Measurements from ENCODE around the gene BLOC1S6. TPM values are rescaled to one million over a fixed set of nuclear protein-coding genes. Genes with fewer than 3 reads are reported as not detected.
A peak's percentile ranks its signal among the peaks of the same experiment; 100 is the strongest.

Gene BLOC1S6
- total and polyA plus RNA-seq, 10 donors = 18.6 to 67.3 (median 47.8) TPM

GRCh38 chr15:45572617-45573016, 14.6 kb upstream of the BLOC1S6 start:
- no peak overlapping the region for H3K27ac ChIP-seq
- no peak overlapping the region for H3K4me3 ChIP-seq
- peaks cover 0 to 10% (median 0%) of the 10 kb centered on the region in 8 donors for H3K9me3 ChIP-seq
- H3K4me1 ChIP-seq = peaks cover 0 to 10% (median 4%) of the 10 kb centered on the region in 6 donors
- DNase-seq = no peak
- TF ChIP-seq, protein P1, sequence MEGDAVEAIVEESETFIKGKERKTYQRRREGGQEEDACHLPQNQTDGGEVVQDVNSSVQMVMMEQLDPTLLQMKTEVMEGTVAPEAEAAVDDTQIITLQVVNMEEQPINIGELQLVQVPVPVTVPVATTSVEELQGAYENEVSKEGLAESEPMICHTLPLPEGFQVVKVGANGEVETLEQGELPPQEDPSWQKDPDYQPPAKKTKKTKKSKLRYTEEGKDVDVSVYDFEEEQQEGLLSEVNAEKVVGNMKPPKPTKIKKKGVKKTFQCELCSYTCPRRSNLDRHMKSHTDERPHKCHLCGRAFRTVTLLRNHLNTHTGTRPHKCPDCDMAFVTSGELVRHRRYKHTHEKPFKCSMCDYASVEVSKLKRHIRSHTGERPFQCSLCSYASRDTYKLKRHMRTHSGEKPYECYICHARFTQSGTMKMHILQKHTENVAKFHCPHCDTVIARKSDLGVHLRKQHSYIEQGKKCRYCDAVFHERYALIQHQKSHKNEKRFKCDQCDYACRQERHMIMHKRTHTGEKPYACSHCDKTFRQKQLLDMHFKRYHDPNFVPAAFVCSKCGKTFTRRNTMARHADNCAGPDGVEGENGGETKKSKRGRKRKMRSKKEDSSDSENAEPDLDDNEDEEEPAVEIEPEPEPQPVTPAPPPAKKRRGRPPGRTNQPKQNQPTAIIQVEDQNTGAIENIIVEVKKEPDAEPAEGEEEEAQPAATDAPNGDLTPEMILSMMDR (IDR thresholded peaks at IDR 0.05 in 8 of 11, conservative IDR thresholded peaks at IDR 0.05 in 3 of 11) = no peak
- no peak for TF ChIP-seq POLR2A (IDR thresholded peaks at IDR 0.05)
- TF ChIP-seq POLR2AphosphoS5 (IDR thresholded peaks at IDR 0.05) = no peak
- intact Hi-C loops (cut with DNase I; ENCODE audit: low total_unique reads) = no loop called here
- 19 to 46% (median 33%) methylated on average over 3 of the region's 3 CpGs for WGBS, 5 donors
- no peaks in the 10 kb centered on the region for H3K27me3 ChIP-seq (replicated peaks in 1 of 7)
- no peaks in the 10 kb centered on the region for H3K36me3 ChIP-seq

DNA sequence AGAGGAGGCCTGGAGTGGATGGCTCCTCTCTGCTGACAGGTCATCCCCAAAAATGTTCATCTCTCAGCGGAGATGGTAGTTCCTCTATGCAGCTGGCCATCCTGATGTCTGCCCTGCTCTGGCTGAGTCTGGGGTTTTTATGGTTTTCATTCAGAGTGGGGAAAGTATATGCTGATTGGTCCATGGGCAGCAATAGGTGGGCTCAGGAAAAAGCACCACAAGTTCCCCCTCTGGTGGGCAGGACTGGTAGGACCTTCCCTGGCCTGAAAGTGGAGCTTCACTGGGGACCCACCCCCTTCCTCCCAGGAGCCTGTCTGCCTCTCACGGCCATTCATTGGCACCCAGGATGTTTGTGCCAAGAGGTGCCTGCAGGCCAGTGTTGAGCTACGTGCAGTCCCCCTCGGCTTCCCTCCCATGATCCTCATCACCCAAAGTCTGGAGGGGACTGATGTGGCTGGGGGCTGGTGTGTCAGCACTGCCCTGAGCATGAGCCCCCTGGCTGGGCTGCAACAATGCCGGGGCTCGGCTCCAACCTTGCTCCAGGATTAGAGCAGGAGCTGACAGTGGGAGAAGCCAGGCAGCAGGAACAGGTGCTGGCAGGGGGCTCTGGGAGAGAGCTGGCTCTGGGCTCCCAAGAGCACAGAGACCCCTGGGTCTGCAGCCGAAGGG, 13.1 kb upstream of the BLOC1S6 start:
- Histone ChIP-seq H3K4me1 (peaks cover 0 to 10% (median 4%) of the 10 kb centered on the region in 6 donors), H3K27me3 (replicated peaks in 1 of 7) (no peaks in the 10 kb centered on the region), H3K36me3 (no peaks in the 10 kb centered on the region), H3K4me3 (no peak overlapping the region), H3K27ac (no peak overlapping the region), H3K9me3 (peaks cover 0 to 10% (median 0%) of the 10 kb centered on the region in 8 donors)
- TF ChIP-seq POLR2A (IDR thresholded peaks at IDR 0.05) = no peak
- TF ChIP-seq POLR2AphosphoS5 (IDR thresholded peaks at IDR 0.05) = no peak
- TF ChIP-seq, protein P1 (IDR thresholded peaks at IDR 0.05 in 8 of 11, conservative IDR thresholded peaks at IDR 0.05 in 3 of 11) = peak in 3 of 11 experiments; percentile 16 to 37 (median 27)
- WGBS, 5 donors = 58 to 92% (median 79%) methylated on average over 3 to 7 of the region's 7 CpGs
- intact Hi-C loops (cut with DNase I; ENCODE audit: low total_unique reads) = no loop called here
- DNase-seq = no peak

GRCh38 chr15:45581919-45582318, 5.3 kb upstream of the BLOC1S6 start:
- H3K27ac ChIP-seq = no peak overlapping the region
- peaks cover 8 to 31% (median 17%) of the 10 kb centered on the region in 6 donors for H3K4me1 ChIP-seq
- no peak for DNase-seq
- H3K27me3 ChIP-seq (replicated peaks in 1 of 7) = no peaks in the 10 kb centered on the region
- TF ChIP-seq POLR2A (IDR thresholded peaks at IDR 0.05) = no peak
- TF ChIP-seq, protein P1 (IDR thresholded peaks at IDR 0.05 in 8 of 11, conservative IDR thresholded peaks at IDR 0.05 in 3 of 11) = no peak
- TF ChIP-seq POLR2AphosphoS5 (IDR thresholded peaks at IDR 0.05) = no peak
- intact Hi-C loops (cut with DNase I; ENCODE audit: low total_unique reads) = loop anchor here (10.0 kb wide), 1 partner anchor 57 kb away; the partner anchor contains the start of gene SLC30A4
- WGBS, 5 donors = 91 to 98% (median 94%) methylated on average over 2 of the region's 2 CpGs
- no peaks in the 10 kb centered on the region for H3K36me3 ChIP-seq
- H3K9me3 ChIP-seq = no peaks in the 10 kb centered on the region
- no peak overlapping the region for H3K4me3 ChIP-seq
